ENCODE results near the gene STARD3.
A peak's percentile ranks its signal among the peaks of the same experiment; 100 is the strongest.

The STARD3 gene

DNA sequence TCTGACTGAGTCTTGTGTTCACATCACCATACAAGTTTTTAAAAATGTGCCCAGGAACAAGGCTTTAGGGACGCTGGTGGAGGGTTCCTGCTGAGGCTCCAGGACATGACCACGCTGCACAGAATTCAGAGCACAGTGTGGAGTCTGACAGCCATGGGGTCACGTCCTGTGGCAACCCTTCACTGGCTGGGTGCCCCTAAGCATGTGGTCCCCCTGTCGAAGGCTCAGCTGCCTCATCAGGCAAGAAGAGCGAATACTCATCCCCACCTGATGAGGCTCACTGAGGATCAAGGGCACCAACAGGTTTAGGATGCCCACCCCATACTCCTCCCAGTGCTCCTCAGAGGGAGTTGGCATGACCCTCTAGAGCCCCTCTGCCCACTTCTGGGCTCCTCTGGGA, 37.2 kb downstream of the STARD3 start:
- peaks cover 23% of the 10 kb centered on the region for H3K27me3 ChIP-seq (ENCODE audit: low read depth, low read length)
- H3K27ac ChIP-seq (ENCODE audit: low read length) = no peak overlapping the region
- H3K9me3 ChIP-seq (ENCODE audit: control insufficient read depth in 1 of 2, low read length in 2 of 2) = no peaks in the 10 kb centered on the region
- H3K4me1 ChIP-seq (ENCODE audit: control insufficient read depth in 1 of 2, insufficient read depth in 2 of 2, low read length in 2 of 2) = peaks cover 9 to 11% of the 10 kb centered on the region in 2 donors
- H3K4me3 ChIP-seq (ENCODE audit: low read depth in 1 of 2, low read length in 2 of 2) = no peak overlapping the region
- H3K36me3 ChIP-seq (ENCODE audit: control insufficient read depth in 1 of 2, insufficient read depth in 2 of 2, low read length in 2 of 2) = peaks cover 0 to 1% of the 10 kb centered on the region in 2 donors

DNA sequence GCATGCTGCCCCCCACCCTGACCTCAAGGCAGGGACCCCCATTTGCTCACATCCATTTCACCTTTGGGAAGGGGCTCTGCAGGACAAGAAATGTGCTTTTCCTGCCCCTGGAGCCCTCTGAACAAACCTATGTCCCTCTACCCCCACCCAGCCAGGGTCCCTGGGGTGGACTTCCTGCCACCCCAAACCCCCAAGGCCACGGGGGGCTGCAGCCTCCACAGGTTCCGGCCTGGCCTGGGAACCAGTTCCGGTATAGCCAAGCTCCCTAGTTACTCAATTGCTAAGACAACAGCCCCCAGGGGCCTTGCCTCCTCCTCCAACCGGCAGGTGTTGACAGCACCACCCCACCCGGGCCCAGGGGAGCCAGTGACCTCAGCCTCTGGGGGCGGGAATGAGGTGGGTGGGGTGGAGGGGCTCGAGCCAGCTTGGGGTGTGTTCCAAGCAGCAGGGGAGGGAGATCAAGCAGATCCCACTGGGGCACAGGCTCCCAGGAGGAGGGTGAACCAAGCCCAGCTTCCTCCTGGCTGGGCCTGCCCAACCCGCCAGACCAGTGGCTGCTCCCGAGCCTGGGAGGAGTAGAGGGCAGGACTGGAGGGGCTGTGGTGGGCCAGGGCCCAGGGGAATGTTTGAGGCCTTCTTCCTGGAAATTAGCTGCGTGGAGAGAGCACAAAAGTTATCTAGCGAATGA, 37.9 kb downstream of the STARD3 start:
- H3K9me3 ChIP-seq (ENCODE audit: control insufficient read depth in 1 of 2, low read length in 2 of 2) = no peaks in the 10 kb centered on the region
- no peak overlapping the region for H3K4me3 ChIP-seq (ENCODE audit: low read depth in 1 of 2, low read length in 2 of 2)
- peaks cover 0 to 6% of the 10 kb centered on the region in 2 donors for H3K36me3 ChIP-seq (ENCODE audit: control insufficient read depth in 1 of 2, insufficient read depth in 2 of 2, low read length in 2 of 2)
- peaks cover 11 to 14% of the 10 kb centered on the region in 2 donors for H3K4me1 ChIP-seq (ENCODE audit: control insufficient read depth in 1 of 2, insufficient read depth in 2 of 2, low read length in 2 of 2)
- H3K27ac ChIP-seq (ENCODE audit: low read length) = peak overlapping the region; percentile 31
- peaks cover 16% of the 10 kb centered on the region for H3K27me3 ChIP-seq (ENCODE audit: low read depth, low read length)

DNA sequence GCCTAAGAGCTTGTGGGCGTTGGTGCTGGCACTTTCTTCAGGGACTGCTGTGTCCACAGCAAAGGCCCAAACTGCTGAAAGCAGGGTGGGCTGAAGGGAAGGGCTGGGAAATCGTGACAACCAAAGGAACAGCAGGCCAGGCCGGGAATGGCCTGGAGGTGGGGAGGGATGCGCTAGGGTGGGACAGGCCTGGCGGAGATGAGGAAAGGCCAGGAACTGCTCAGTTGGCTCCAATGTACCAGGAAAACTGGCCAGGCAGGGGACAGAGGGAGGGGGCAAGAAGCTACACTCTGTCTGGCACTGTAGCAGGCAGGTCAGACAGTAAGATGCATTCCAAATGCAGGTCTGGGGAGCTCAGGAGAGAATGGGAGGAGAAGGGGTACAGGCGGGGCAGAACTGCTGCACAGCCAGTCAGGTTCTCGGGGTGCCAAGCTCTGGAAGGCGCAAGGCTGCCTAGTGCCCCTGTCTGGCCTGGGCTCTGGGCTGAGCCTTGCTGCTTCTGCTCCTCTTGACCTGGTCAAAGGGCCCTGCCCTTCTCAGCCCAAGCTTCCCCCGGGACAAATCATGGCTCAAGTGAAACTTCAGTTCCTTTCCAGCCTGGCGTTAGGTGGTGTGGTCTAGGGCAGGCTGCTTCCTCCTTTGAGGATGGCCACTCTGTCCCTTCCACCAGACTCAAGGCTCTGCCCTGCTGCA, 38.6 kb downstream of the STARD3 start:
- H3K27ac ChIP-seq (ENCODE audit: low read length) = peak overlapping the region; percentile 31
- H3K4me3 ChIP-seq (ENCODE audit: low read depth in 1 of 2, low read length in 2 of 2) = no peak overlapping the region
- H3K4me1 ChIP-seq (ENCODE audit: control insufficient read depth in 1 of 2, insufficient read depth in 2 of 2, low read length in 2 of 2) = peaks cover 11 to 14% of the 10 kb centered on the region in 2 donors
- H3K9me3 ChIP-seq (ENCODE audit: control insufficient read depth in 1 of 2, low read length in 2 of 2) = no peaks in the 10 kb centered on the region
- peaks cover 0 to 10% of the 10 kb centered on the region in 2 donors for H3K36me3 ChIP-seq (ENCODE audit: control insufficient read depth in 1 of 2, insufficient read depth in 2 of 2, low read length in 2 of 2)
- H3K27me3 ChIP-seq (ENCODE audit: low read depth, low read length) = peaks cover 11% of the 10 kb centered on the region

DNA sequence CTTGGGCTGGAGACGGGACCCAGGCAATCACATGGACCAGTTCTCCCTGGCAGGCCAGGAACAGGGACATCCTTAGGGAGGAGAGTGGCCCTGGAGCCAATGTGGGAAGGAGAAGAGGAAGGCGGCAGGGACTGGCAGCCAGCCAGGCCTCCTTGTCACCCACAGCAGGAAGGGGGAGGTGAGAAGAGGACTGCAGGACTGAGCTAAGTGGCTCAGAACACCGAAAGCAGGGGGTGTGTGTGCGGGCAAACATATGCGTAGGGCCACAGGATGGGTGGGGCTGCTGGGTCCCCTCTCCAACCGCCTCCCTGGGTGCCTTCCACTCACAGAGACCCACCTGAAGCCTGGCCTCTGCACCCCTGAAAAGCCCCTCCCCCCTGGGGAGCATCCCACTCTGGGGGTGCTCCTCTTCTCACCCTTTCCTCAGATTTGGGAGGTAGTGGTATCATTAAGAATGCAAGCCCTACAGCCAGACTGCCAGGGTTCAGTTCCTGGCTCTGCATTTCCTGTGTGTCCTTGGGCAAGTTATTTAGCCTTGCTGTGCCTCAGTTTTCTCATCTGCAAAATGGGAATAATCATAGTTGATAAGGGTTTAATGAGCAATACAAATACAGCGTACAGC, 39.4 kb downstream of the STARD3 start:
- H3K4me3 ChIP-seq (ENCODE audit: low read depth in 1 of 2, low read length in 2 of 2) = no peak overlapping the region
- peaks cover 3% of the 10 kb centered on the region for H3K27me3 ChIP-seq (ENCODE audit: low read depth, low read length)
- peak overlapping the region; percentile 31 for H3K27ac ChIP-seq (ENCODE audit: low read length)
- H3K36me3 ChIP-seq (ENCODE audit: control insufficient read depth in 1 of 2, insufficient read depth in 2 of 2, low read length in 2 of 2) = peaks cover 0 to 18% of the 10 kb centered on the region in 2 donors
- H3K9me3 ChIP-seq (ENCODE audit: control insufficient read depth in 1 of 2, low read length in 2 of 2) = no peaks in the 10 kb centered on the region
- peaks cover 11 to 14% of the 10 kb centered on the region in 2 donors for H3K4me1 ChIP-seq (ENCODE audit: control insufficient read depth in 1 of 2, insufficient read depth in 2 of 2, low read length in 2 of 2)

DNA sequence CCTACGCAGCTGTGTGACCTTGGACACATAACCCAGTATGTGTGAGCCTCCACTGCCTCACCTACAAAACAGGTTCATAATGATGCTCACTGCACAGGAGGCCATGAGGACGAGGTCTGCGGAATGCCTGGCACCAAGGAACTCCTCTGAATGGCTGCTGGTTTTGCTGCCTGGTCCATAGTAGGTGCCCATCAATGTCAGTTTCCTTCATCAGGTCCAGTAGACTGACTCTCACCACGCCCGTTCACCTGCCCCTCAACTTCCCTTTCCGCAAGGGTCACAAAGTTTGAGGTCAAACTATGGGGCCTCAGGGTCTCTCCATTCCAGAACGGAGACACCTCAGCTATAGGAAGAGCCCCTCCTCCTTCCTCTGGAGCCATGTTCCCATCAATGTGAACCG, 40.1 kb downstream of the STARD3 start:
- Histone ChIP-seq H3K4me3 (ENCODE audit: low read depth in 1 of 2, low read length in 2 of 2) (no peak overlapping the region), H3K27ac (ENCODE audit: low read length) (no peak overlapping the region), H3K9me3 (ENCODE audit: control insufficient read depth in 1 of 2, low read length in 2 of 2) (no peaks in the 10 kb centered on the region), H3K4me1 (ENCODE audit: control insufficient read depth in 1 of 2, insufficient read depth in 2 of 2, low read length in 2 of 2) (peaks cover 11 to 14% of the 10 kb centered on the region in 2 donors), H3K36me3 (ENCODE audit: control insufficient read depth in 1 of 2, insufficient read depth in 2 of 2, low read length in 2 of 2) (peaks cover 0 to 18% of the 10 kb centered on the region in 2 donors), H3K27me3 (ENCODE audit: low read depth, low read length) (no peaks in the 10 kb centered on the region)

DNA sequence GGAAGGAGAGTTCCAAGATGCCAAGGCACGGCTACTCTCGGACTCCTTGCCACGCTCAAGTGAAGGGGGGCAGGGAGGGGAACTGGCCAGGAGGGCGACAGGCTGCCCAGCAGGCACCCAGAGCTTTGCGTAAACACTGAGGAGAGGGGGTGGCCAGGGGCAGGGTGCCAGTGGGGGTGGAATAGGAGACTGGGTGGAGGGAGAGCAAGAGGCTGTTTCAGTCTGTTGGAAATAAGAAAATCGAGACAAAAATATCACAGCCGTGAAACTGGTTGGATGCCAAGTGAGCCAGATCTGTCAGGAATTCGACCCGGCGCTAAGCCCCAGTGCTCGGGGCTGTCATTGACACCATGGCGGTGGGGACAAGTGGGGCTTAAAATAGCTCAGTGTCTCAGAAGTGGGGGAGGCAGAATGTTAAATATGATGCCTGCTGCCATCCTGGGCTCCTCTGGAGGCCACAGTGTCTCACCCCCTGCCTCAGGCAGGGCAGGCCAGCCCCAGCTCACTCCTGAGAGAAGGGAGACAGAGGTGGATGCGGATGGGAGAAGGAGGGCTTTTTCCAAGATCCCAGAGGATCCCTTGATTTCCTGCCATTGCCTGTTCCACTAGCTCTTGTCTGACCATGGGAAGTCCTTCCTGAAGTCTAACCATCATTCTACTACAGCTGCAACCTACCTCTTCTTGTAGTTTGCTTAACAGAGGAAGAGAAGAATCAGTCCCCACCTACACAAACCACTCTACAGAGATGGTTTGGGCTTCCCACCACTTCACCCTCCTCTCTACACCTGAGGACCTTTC, 40.8 kb downstream of the STARD3 start:
- H3K4me3 ChIP-seq (ENCODE audit: low read depth in 1 of 2, low read length in 2 of 2) = no peak overlapping the region
- H3K36me3 ChIP-seq (ENCODE audit: control insufficient read depth in 1 of 2, insufficient read depth in 2 of 2, low read length in 2 of 2) = peaks cover 0 to 18% of the 10 kb centered on the region in 2 donors
- H3K9me3 ChIP-seq (ENCODE audit: control insufficient read depth in 1 of 2, low read length in 2 of 2) = no peaks in the 10 kb centered on the region
- H3K4me1 ChIP-seq (ENCODE audit: control insufficient read depth in 1 of 2, insufficient read depth in 2 of 2, low read length in 2 of 2) = peaks cover 11 to 14% of the 10 kb centered on the region in 2 donors
- H3K27me3 ChIP-seq (ENCODE audit: low read depth, low read length) = no peaks in the 10 kb centered on the region
- peak overlapping the region; percentile 24 for H3K27ac ChIP-seq (ENCODE audit: low read length)

DNA sequence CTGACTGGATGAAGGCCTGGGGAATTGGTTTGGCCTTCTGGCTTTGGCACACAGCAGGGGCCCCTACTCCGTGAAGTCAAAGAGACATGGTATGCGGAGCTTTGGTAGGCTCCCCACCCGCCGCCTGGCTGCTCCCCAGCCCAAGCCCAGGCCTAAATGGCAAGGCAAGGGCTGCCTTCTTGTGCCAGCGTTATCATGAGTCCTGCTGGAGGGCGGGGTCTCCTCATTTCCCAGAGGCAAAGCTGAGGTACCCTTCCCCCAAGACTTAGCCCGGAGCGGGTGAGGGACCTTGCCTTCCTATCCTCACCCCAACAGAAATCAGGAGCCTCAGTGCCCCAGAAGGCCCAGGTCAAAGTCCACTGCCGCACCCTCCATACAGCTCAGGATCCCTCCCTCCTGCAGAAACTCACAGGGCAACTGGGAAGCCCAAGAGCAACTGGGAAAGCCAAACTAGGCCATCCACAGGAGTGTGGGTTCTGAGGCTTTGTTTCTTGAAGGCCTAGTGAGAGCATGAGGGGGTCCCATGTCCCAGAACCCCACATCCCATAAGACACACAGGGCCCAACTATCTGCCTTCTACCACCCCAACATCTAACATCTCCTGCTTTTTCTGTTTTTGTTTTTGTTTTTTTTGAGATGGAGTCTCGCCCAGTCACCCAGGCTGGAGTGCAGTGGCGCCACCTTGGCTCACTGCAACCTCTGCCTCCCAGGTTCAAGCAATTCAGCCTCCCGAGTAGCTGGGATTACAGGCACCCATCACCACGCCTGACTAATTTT, 41.6 kb downstream of the STARD3 start:
- no peaks in the 10 kb centered on the region for H3K27me3 ChIP-seq (ENCODE audit: low read depth, low read length)
- H3K27ac ChIP-seq (ENCODE audit: low read length) = peak overlapping the region; percentile 24

DNA sequence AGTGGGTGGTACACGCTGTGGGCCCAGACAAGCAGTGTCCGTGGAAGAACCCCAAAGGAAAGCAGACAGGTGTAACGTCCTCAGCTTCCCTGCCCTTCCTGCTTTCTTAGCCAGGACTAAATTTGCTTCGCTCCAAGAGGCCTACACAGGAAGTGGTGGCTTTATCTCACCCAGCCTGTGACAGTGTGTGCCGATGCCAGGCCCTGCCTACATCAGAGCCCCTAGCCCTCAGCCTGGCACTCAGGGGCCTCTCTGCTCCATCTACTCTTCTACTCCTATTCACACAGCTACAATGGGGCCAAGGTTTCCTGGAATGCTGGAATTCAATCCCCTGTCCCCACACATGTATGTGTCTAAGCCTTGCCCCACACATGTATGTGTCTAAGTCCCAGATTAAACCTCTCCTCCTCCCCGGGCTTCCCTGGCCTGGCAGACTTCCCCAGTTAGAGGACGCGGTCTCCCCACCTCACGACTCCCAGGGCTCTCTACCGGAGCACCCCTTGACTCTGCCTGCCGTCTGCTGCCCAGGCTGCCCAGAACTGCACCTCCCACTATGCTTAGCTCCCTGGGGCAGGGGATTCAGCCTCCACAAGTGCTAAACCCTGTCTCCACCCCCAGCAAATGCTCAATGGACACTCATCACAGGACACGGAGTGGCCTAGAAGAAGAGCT, 42.7 kb downstream of the STARD3 start:
- H3K9me3 ChIP-seq (ENCODE audit: control insufficient read depth in 1 of 2, low read length in 2 of 2) = no peaks in the 10 kb centered on the region
- no peak overlapping the region for H3K4me3 ChIP-seq (ENCODE audit: low read depth in 1 of 2, low read length in 2 of 2)
- H3K4me1 ChIP-seq (ENCODE audit: control insufficient read depth in 1 of 2, insufficient read depth in 2 of 2, low read length in 2 of 2) = peaks cover 11 to 14% of the 10 kb centered on the region in 2 donors
- no peaks in the 10 kb centered on the region for H3K27me3 ChIP-seq (ENCODE audit: low read depth, low read length)
- H3K27ac ChIP-seq (ENCODE audit: low read length) = peak overlapping the region; percentile 69
- H3K36me3 ChIP-seq (ENCODE audit: control insufficient read depth in 1 of 2, insufficient read depth in 2 of 2, low read length in 2 of 2) = peaks cover 5 to 33% of the 10 kb centered on the region in 2 donors

More for the DNA sequence above, 41.6 kb downstream of the STARD3 start:
- H3K36me3 ChIP-seq (ENCODE audit: control insufficient read depth in 1 of 2, insufficient read depth in 2 of 2, low read length in 2 of 2) = peaks cover 0 to 24% of the 10 kb centered on the region in 2 donors
- peaks cover 11 to 14% of the 10 kb centered on the region in 2 donors for H3K4me1 ChIP-seq (ENCODE audit: control insufficient read depth in 1 of 2, insufficient read depth in 2 of 2, low read length in 2 of 2)
- H3K4me3 ChIP-seq (ENCODE audit: low read depth in 1 of 2, low read length in 2 of 2) = no peak overlapping the region
- H3K9me3 ChIP-seq (ENCODE audit: control insufficient read depth in 1 of 2, low read length in 2 of 2) = no peaks in the 10 kb centered on the region

DNA sequence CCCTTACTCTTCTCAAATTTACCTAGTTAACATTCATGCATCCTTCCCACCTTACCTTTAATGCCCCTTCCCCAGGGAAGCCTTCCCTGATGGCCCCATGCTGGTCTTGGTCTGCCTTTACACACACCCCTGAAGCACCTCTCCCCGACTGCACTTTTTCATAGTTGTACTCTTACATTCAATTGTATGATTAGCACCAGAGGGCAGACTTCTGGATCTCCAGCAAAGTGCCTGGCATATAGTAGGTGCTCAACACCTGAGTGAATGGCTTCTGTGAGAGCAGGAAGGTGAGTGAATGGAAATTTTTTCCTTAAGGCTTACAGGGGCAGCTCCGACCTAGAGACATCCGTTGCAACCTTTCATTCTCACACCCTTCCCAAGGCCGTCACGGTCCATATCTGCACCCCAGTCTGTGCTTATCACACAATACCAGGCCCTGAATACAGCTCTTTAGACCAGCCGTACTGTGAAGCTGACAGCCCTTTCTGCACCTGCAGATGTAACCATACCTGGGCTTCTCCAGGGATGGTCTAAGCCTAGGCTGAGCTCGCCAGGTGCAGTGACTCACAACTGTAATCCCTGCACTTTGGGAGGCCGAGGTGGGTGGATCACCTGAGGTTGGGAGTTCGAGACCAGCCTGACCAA, 46.5 kb downstream of the STARD3 start:
- peaks cover 2 to 9% of the 10 kb centered on the region in 2 donors for H3K4me1 ChIP-seq (ENCODE audit: control insufficient read depth in 1 of 2, insufficient read depth in 2 of 2, low read length in 2 of 2)
- H3K4me3 ChIP-seq (ENCODE audit: low read depth in 1 of 2, low read length in 2 of 2) = no peak overlapping the region
- no peaks in the 10 kb centered on the region for H3K9me3 ChIP-seq (ENCODE audit: control insufficient read depth in 1 of 2, low read length in 2 of 2)
- H3K36me3 ChIP-seq (ENCODE audit: control insufficient read depth in 1 of 2, insufficient read depth in 2 of 2, low read length in 2 of 2) = peaks cover 12 to 37% of the 10 kb centered on the region in 2 donors
- H3K27ac ChIP-seq (ENCODE audit: low read length) = no peak overlapping the region
- no peaks in the 10 kb centered on the region for H3K27me3 ChIP-seq (ENCODE audit: low read depth, low read length)

All from muscle layer of duodenum (tissue), 2 donors.